Tongue (tissue), 2 donors: Measurements from ENCODE around the gene ATG2A. TPM values are rescaled to one million over a fixed set of nuclear protein-coding genes. Genes with fewer than 3 reads are reported as not detected.

Experiments
- DNase-seq: peaks from one replicate; pipeline ENCODE4 v3.0.0-alpha.2; 2015
- total RNA-seq: library from RNA; depleted of rRNA; stranded (reverse); fragments of >200 nt; gene quantifications from one replicate; pipeline ENCODE4 v1.2.3, GENCODE V29; 2014

ATG2A gene
- total RNA-seq: 13.3 TPM

GRCh38 chr11:64916775-64917662 is at the start of gene ATG2A:
Gene ATG2A (minus strand): TSS chr11:64917209. CDS start chr11:64917135, 74 bp downstream.
- peak; percentile 100 for DNase-seq

GRCh38 chr11:64963072-64963631 is 46.1 kb upstream of the ATG2A start:
- no peak for DNase-seq

- DNase-seq: no peak
Observed at GRCh38 chr11:64960719-64961118, 43.7 kb upstream of the ATG2A start.

DNA sequence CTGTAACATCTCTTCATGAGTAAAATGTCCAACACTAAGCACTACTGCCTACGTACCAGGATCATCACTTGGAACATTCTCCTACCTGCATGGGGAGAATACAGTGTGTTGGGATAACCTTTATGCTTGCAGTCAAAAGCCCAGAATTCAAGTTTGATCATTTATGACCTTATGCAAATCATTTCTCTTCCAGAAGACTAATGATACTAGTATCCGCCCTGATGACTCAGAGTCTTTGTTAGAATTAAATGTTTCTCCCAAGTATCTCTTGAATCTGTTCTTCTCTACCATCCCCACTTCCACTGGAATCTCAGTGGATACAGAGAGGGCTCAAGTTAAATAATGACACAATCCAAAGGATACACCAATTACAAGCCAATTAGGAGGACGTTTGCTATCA is 42.5 kb upstream of the ATG2A start:
- DNase-seq: no peak

- no peak for DNase-seq
Observed at GRCh38 chr11:64954201-64954600, 37.2 kb upstream of the ATG2A start.

DNA sequence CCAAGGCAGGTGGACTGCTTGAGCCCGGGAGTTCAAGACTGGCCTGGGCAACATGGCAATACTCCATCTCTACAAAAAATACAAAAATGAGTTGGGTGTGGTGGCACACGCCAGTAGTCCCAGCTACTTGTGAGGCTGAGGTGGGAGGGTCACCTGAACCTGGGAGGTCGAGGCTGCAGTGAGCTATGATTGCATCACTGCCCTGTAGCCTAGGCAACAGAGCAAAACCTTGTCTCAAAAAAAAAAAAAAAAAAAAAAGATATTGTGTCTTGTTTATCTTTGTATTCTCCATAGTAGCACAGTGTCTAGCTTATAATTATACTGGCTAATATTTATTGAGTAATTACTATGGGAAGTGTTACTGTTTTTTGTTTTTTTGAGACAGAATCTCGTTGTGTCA is 34.5 kb upstream of the ATG2A start:
- DNase-seq: no peak

- no peak for DNase-seq
Observed at GRCh38 chr11:64947208-64947814, 30.3 kb upstream of the ATG2A start.

- no peak for DNase-seq
Observed at GRCh38 chr11:64936539-64936938, 19.5 kb upstream of the ATG2A start.

DNA sequence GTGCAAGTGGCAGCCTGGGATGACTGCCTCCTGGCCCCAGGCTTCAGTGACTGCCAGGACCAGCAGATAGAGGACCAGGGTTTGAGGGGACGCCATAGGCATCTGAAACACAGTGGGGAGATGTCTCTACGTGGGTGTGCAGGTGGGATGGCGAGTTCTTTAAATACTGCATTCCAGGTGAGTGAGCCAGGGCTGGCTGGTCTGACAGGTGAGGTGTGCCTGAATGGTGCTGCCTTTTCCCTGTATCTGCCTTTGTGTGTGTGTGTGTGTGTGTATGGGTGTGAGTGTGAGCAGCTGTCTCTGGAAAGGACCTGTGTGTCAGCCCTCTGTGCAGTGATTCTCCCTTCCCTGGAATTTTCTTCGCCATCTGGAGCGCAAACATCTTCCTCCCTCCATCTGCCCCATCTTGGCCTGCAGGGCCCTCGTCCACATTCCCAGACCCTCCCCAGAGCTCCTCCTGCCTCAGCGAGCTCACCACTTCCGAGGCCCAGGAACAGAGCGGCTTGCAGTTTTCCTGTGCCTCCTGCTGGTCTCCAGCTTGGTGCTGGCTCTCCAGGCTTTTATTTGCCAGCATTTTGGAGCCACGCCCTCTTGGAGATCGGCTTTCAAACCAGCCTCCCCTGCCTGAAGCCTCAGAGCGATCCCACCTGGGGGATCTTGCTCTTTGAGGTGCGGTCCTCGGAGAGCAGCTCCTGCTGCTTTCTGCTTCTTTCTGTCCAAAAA is 18.5 kb upstream of the ATG2A start, which contains the start of gene GPHA2:
Gene GPHA2 (minus strand): TSS at position 535 of the 723 bp plus-strand sequence. CDS start 433 bp downstream, at position 102.
- peak; percentile 56 for DNase-seq

- no peak for DNase-seq
Observed at GRCh38 chr11:64934682-64935358, 17.8 kb upstream of the ATG2A start.

DNA sequence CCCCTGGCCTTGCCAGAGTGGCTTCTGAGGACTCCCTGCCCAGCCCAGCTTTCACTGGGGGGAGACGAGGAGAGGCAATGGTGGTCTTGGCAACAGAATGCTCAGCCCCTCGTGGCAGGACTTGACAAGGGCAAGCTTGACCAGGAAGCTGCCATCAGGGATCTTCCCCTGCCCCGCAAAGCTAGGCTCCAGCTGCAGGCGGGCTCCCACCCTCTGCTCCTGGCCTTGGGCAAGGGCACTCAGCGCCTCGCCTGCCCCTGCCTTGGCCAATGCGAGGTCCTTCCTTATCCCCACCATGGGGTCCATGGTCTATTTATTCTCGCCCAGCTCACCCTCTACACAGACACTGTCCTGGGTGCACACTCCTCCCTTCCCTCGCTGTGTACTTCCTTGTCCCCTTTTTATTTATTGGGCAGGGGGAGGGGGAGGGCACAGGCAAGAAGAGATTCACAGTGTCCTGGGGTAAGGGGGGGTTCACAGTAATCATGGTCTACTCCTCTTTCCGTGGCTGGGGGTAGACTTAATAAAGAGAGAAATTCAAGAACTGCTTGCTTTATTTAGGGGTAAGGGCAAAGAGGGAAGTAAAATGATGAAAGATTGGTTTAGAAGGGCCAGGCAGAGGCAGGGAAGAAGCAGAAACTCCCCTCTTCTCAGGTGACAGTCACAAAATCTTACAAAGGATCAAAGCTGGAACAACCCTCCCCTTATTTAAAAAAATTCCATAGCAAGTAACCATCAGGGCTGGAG is 17.1 kb upstream of the ATG2A start:
- DNase-seq: no peak

GRCh38 chr11:64933213-64933934 is 16.4 kb upstream of the ATG2A start:
- no peak for DNase-seq

DNA sequence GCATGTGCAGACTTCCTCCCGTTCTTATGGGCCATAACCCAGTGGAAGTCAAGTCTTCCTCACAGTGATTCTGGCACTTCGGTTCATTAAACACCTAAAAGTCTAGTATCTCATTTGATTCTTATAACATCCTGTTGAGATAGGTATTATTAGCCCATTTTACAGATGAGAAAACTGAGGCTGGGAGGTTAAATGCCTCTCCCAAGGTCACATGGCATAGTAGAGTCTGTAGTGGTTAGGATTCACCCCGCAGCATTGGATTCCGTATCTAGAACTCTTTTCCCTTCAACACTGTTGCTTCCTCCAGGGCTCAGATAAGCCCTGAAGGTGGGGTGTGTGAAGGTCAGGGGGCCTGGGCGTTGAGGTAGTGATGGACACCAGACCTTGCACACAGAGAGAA is 15.3 kb upstream of the ATG2A start:
- no peak for DNase-seq

- DNase-seq: no peak
Observed at GRCh38 chr11:64931290-64931689, 14.3 kb upstream of the ATG2A start.

- DNase-seq: no peak
Observed at GRCh38 chr11:64930340-64930739, 13.3 kb upstream of the ATG2A start.

- DNase-seq: no peak
Observed at GRCh38 chr11:64929625-64930024, 12.6 kb upstream of the ATG2A start.

DNA sequence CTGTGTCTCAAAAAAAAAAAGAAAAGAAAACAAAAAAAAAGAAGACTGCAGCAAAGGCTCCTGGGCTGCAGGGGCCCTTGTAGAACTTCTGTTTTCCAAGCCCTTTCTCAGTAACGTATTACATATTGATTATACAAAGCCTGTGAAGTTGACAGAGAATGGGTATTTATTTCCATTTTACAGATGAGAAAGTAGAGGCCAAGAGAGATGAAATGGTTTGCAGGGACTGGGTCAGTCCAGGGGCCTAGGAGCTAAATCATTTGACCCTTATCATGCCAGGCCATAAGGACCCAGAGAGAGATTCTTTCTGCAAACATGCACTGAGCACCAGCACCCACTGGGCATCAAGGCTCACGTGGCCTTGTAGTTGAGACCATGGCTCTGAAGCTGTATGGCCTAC is 11.9 kb upstream of the ATG2A start:
- DNase-seq: no peak

DNA sequence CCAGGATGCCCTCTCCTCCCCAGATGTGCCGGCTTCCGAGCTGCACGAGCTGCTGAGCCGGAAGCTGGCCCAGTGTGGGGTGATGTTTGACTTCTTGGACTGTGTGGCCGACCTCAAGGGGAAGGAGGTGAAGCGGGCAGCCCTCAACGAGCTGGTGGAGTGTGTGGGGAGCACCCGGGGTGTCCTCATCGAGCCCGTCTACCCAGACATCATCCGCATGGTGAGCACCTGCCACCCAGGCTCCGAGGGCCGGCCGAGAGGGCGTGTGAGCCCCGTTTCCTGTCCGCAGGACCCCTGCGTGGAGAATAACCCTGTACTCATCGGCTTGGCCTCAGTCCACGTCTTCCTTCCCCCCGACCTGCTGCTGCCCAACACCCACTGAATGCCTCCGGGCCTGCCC is 9.7 kb upstream of the ATG2A start:
- DNase-seq: no peak

- DNase-seq: no peak
Observed at GRCh38 chr11:64925536-64926436, 8.8 kb upstream of the ATG2A start.

GRCh38 chr11:64924910-64925284 is 7.9 kb upstream of the ATG2A start:
- peak; percentile 29 for DNase-seq
